H9 (cell line): ENCODE data around the gene HIPK2. TPM values are rescaled to one million over a fixed set of nuclear protein-coding genes. Genes with fewer than 3 reads are reported as not detected.

ENCODE experiments used
- DNase-seq: peaks from one replicate; pipeline ENCODE4 v3.0.0-alpha.2; 2017
- H2AFZ ChIP-seq: one replicate; pipeline ENCODE4 v1.6.1; 2013; ENCODE audit warnings: mild to moderate bottlenecking, low read length, control low read depth, moderate library complexity
- H2AK5ac ChIP-seq: 2 replicates; pipeline ENCODE4 v1.6.1; 2013; ENCODE audit warnings: low read length, control low read depth, mixed read lengths; ENCODE audit not compliant: insufficient read length
- H2BK120ac ChIP-seq: one replicate; pipeline ENCODE4 v1.6.1; 2013; ENCODE audit warnings: low read depth, mild to moderate bottlenecking, low read length, control low read depth, inconsistent platforms; ENCODE audit not compliant: poor library complexity, severe bottlenecking
- H2BK12ac ChIP-seq: 2 replicates; pipeline ENCODE4 v1.6.1; 2013; ENCODE audit warnings: low read length, control low read depth, mixed read lengths, low read depth; ENCODE audit not compliant: insufficient read length
- H2BK15ac ChIP-seq: 2 replicates; pipeline ENCODE4 v1.6.1; 2013; ENCODE audit warnings: low read depth, low read length, control low read depth
- H2BK20ac ChIP-seq: one replicate; pipeline ENCODE4 v1.6.1; 2013; ENCODE audit warnings: low read depth, mild to moderate bottlenecking, low read length, control low read depth, inconsistent platforms; ENCODE audit not compliant: poor library complexity, severe bottlenecking
- H2BK5ac ChIP-seq: 2 replicates; pipeline ENCODE4 v1.6.1; 2013; ENCODE audit warnings: low read length, control low read depth, mixed read lengths; ENCODE audit not compliant: insufficient read length
- H3K14ac ChIP-seq: 2 replicates; pipeline ENCODE4 v1.6.1; 2013; ENCODE audit warnings: low read length, control low read depth; ENCODE audit not compliant: insufficient read depth
- H3K18ac ChIP-seq: 2 replicates; pipeline ENCODE4 v1.6.1; 2013; ENCODE audit warnings: low read depth, mild to moderate bottlenecking, mixed read lengths, low read length, control low read depth; ENCODE audit not compliant: insufficient read length
- H3K23ac ChIP-seq: 2 replicates; pipeline ENCODE4 v1.6.1; 2013; ENCODE audit warnings: low read length, control low read depth, mixed read lengths, low read depth; ENCODE audit not compliant: insufficient read length
- H3K23me2 ChIP-seq: 2 replicates; pipeline ENCODE4 v1.6.1; 2013; ENCODE audit warnings: low read depth, mild to moderate bottlenecking, mixed read lengths, low read length, control low read depth; ENCODE audit not compliant: insufficient read length, poor library complexity, severe bottlenecking
- H3K27ac ChIP-seq: 2 replicates; pipeline ENCODE4 v1.5.1; 2013; ENCODE audit warnings: low read length, control low read depth, mixed read lengths, low read depth; ENCODE audit not compliant: insufficient read length
- H3K27me3 ChIP-seq: 2 replicates; pipeline ENCODE4 v1.6.1; 2013; ENCODE audit warnings: low read length, control low read depth, inconsistent platforms; ENCODE audit not compliant: insufficient read depth
- H3K4ac ChIP-seq: 2 replicates; pipeline ENCODE4 v1.6.1; 2013; ENCODE audit warnings: low read depth, mild to moderate bottlenecking, control low read depth, inconsistent platforms, low read length, moderate library complexity
- H3K4me1 ChIP-seq: 2 replicates; pipeline ENCODE4 v1.6.1; 2013; ENCODE audit warnings: low read length, control low read depth, inconsistent platforms; ENCODE audit not compliant: insufficient read depth
- H3K4me2 ChIP-seq: 2 replicates; pipeline ENCODE4 v1.6.1; 2013; ENCODE audit warnings: low read length, control low read depth, mixed read lengths; ENCODE audit not compliant: insufficient read length, insufficient read depth
- H3K56ac ChIP-seq: 2 replicates; pipeline ENCODE4 v1.6.1; 2013; ENCODE audit warnings: low read depth, mild to moderate bottlenecking, mixed read lengths, low read length, control low read depth; ENCODE audit not compliant: insufficient read length
- H3K79me1 ChIP-seq: 2 replicates; pipeline ENCODE4 v1.6.1; 2013; ENCODE audit warnings: low read depth, mild to moderate bottlenecking, moderate library complexity, low read length, control low read depth, inconsistent platforms; ENCODE audit not compliant: insufficient read depth, poor library complexity, severe bottlenecking
- H3K79me2 ChIP-seq: 2 replicates; pipeline ENCODE4 v1.6.1; 2013; ENCODE audit warnings: low read length, control low read depth, inconsistent platforms; ENCODE audit not compliant: insufficient read depth
- H3K9ac ChIP-seq: 2 replicates; pipeline ENCODE4 v1.6.1; 2013; ENCODE audit warnings: low read length, control low read depth, mixed read lengths; ENCODE audit not compliant: insufficient read length; ENCODE audit errors: extremely low read depth
- H3K9me3 ChIP-seq: one replicate; pipeline ENCODE4 v1.6.1; 2013; ENCODE audit warnings: low read depth, low read length, inconsistent platforms; ENCODE audit not compliant: control insufficient read depth
- H3T11ph ChIP-seq: one replicate; pipeline ENCODE4 v1.6.1; 2013; ENCODE audit warnings: mild to moderate bottlenecking, low read length, control low read depth, inconsistent platforms
- H4K20me1 ChIP-seq: one replicate; pipeline ENCODE4 v1.6.1; 2013; ENCODE audit not compliant: control insufficient read depth, insufficient read length, insufficient read depth
- H4K5ac ChIP-seq: 2 replicates; pipeline ENCODE4 v1.6.1; 2013; ENCODE audit warnings: low read depth, mild to moderate bottlenecking, mixed read lengths, low read length, control low read depth; ENCODE audit not compliant: insufficient read length
- H4K8ac ChIP-seq: replicated peaks from 2 replicates; pipeline ENCODE4 v1.6.1; 2013; ENCODE audit warnings: low read length, control low read depth, mixed read lengths, low read depth; ENCODE audit not compliant: insufficient read length
- H4K91ac ChIP-seq: 2 replicates; pipeline ENCODE4 v1.6.1; 2013; ENCODE audit warnings: low read depth, mild to moderate bottlenecking, moderate library complexity, mixed read lengths, low read length, control low read depth; ENCODE audit not compliant: insufficient read length
- H3K27ac Mint-ChIP-seq, 3 experiments: 2 replicates in 2 of 3; 3 replicates in 1 of 3; pipeline ENCODE4 v1.8.0; 2020 to 2021; ENCODE audit warnings: mixed read lengths in 3 of 3, mild to moderate bottlenecking in 1 of 3, moderate library complexity in 1 of 3
- H3K27me3 Mint-ChIP-seq: 2 replicates; pipeline ENCODE4 v1.8.0; 2021; ENCODE audit warnings: low read depth, mild to moderate bottlenecking, moderate library complexity, mixed read lengths
- H3K36me3 Mint-ChIP-seq, 3 experiments: 2 replicates in 2 of 3; 3 replicates in 1 of 3; pipeline ENCODE4 v1.8.0; 2020 to 2021; ENCODE audit warnings: low read depth in 3 of 3, mixed read lengths in 3 of 3; ENCODE audit not compliant: insufficient read depth in 1 of 3
- H3K4me1 Mint-ChIP-seq, 2 experiments: 2 replicates each; pipeline ENCODE4 v1.8.0; 2020; ENCODE audit warnings: mixed read lengths in 2 of 2
- H3K4me3 Mint-ChIP-seq, 2 experiments: 2 replicates in 1 of 2; 3 replicates in 1 of 2; pipeline ENCODE4 v1.8.0; 2020 to 2021; ENCODE audit warnings: mild to moderate bottlenecking in 2 of 2, mixed read lengths in 2 of 2, moderate library complexity in 1 of 2
- H3K9me3 Mint-ChIP-seq, 2 experiments: 2 replicates in 1 of 2; 3 replicates in 1 of 2; pipeline ENCODE4 v1.8.0; 2020; ENCODE audit warnings: mild to moderate bottlenecking in 2 of 2, mixed read lengths in 2 of 2, moderate library complexity in 1 of 2
- WGBS: extraction: QIAGEN DNeasy Blood & Tissue Kit; methylation state at CpG from one replicate; pipeline ENCODE4 v1.1.7; 2013; ENCODE audit warnings: missing lambda C conversion rate, low lambda C conversion rate, mixed read lengths; ENCODE audit not compliant: insufficient read length; ENCODE audit errors: extremely low coverage; 5-methylcytosine and 5-hydroxymethylcytosine counted together
- total RNA-seq: library from RNA; stranded (reverse); gene quantifications from 2 replicates; pipeline ENCODE4 v1.2.1, GENCODE V29; 2021
- TF ChIP-seq, protein P1 (sequence below): fragments of 200-600 bp; sonication (generic); conservative IDR thresholded peaks from 3 replicates; pipeline ENCODE4 v1.8.0; 2021; ENCODE audit warnings: antibody characterized with exemption, mild to moderate bottlenecking

HIPK2 gene
- total RNA-seq, 1 experiment from 2014 or later: 21.9 TPM

DNA sequence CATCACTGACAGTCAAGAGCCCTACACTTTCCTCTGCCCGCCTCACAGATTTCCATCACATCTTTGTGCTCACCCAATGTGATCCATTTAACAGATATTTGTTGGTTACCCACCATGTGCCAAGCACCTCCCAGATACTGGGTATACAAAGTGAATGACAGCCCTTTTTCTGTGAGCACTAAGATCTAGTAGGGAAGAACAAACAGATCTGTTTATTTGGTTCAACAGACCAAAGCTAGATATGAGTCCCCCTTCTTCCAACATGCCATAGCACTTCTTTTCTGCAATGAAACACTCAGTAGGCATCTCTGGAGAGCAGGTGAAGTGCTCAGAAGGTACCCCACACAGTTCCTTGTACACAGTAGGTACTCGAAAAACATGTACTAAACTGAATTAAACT lies 101.4 kb downstream of the HIPK2 start:
- Histone ChIP-seq H3K79me2 (no peaks in the 10 kb centered on the region), H2BK20ac (no peak overlapping the region), H3K4ac (no peak overlapping the region), H3K79me1 (no peaks in the 10 kb centered on the region), H2BK15ac (no peak overlapping the region), H2AFZ (no peak overlapping the region), H3K27me3 (no peaks in the 10 kb centered on the region), H4K8ac (no peak overlapping the region), H2BK5ac (no peak overlapping the region), H2BK12ac (no peak overlapping the region), H3K23me2 (no peaks in the 10 kb centered on the region), H3K56ac (no peak overlapping the region), H4K5ac (no peak overlapping the region), H3T11ph (no peak overlapping the region), H3K4me2 (no peak overlapping the region), H2AK5ac (no peak overlapping the region), H4K91ac (no peak overlapping the region), H3K9ac (no peak overlapping the region), H4K20me1 (no peaks in the 10 kb centered on the region), H3K23ac (no peak overlapping the region), H3K4me1 (no peaks in the 10 kb centered on the region; the same call in 1 of the 2 replicates), H3K18ac (no peak overlapping the region), H3K27ac (no peak overlapping the region), H3K9me3 (no peaks in the 10 kb centered on the region), H3K14ac (no peak overlapping the region), H2BK120ac (no peak overlapping the region)
- no CpG with 5 or more reads among the region's 2 CpGs for WGBS
- H3K9me3 Mint-ChIP-seq: peaks cover 0 to 3% of the 10 kb centered on the region in 2 experiments; a peak in 2 of 5 replicates
- H3K4me1 Mint-ChIP-seq: peaks cover 31 to 42% of the 10 kb centered on the region in 2 experiments
- DNase-seq: no peak
- TF ChIP-seq, protein P1, sequence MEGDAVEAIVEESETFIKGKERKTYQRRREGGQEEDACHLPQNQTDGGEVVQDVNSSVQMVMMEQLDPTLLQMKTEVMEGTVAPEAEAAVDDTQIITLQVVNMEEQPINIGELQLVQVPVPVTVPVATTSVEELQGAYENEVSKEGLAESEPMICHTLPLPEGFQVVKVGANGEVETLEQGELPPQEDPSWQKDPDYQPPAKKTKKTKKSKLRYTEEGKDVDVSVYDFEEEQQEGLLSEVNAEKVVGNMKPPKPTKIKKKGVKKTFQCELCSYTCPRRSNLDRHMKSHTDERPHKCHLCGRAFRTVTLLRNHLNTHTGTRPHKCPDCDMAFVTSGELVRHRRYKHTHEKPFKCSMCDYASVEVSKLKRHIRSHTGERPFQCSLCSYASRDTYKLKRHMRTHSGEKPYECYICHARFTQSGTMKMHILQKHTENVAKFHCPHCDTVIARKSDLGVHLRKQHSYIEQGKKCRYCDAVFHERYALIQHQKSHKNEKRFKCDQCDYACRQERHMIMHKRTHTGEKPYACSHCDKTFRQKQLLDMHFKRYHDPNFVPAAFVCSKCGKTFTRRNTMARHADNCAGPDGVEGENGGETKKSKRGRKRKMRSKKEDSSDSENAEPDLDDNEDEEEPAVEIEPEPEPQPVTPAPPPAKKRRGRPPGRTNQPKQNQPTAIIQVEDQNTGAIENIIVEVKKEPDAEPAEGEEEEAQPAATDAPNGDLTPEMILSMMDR: no peak
- H3K36me3 Mint-ChIP-seq: no peaks in the 10 kb centered on the region; a peak in 1 of 7 replicates
- no peaks in the 10 kb centered on the region for H3K27me3 Mint-ChIP-seq
- no peak overlapping the region for H3K4me3 Mint-ChIP-seq
- H3K27ac Mint-ChIP-seq: no peak overlapping the region
